ENCODE results near the gene VWA2.

- no peak for TF ChIP-seq CTCF (IDR thresholded peaks at IDR 0.05)
- TF ChIP-seq POLR2A (IDR thresholded peaks at IDR 0.05), result no peak
These were observed 35.8 kb downstream of the VWA2 start for GRCh38 chr10:114274616-114275453.

All from prostate gland (tissue), 2 donors.